Natural killer cell treated with Interleukin-12 subunit alpha and Interleukin-12 subunit beta and Interleukin-15 and Interleukin-18, amount 100 ng/mL, for 72 hours (primary cell): Measurements from ENCODE around the gene BCL2L15. TPM values are rescaled to one million over a fixed set of nuclear protein-coding genes. Genes with fewer than 3 reads are reported as not detected.

Experiments
- ATAC-seq, 2 donors: fragments of 150-1000 bp; cut with Tn5 transposase in 1 of 2; sonication (Bioruptor Pico), chemical (Tn5 transposase) in 1 of 2; 2 replicates each; pipeline ENCODE4 v1.10.0; 2021
- DNase-seq: peaks from one replicate; pipeline ENCODE4 v3.0.0; 2022; ENCODE audit warnings: low spot score
- H3K27ac Mint-ChIP-seq, 2 donors: 1 replicate in 1 of 2; 2 replicates in 1 of 2; pipeline ENCODE4 v1.8.0; 2022; ENCODE audit warnings: mixed read lengths in 2 of 2, mild to moderate bottlenecking in 1 of 2, moderate library complexity in 1 of 2
- H3K27me3 Mint-ChIP-seq, 2 donors: 1 replicate in 1 of 2; 2 replicates in 1 of 2; pipeline ENCODE4 v1.8.0; 2022; ENCODE audit warnings: mixed read lengths in 2 of 2
- H3K36me3 Mint-ChIP-seq: one replicate; pipeline ENCODE4 v1.8.0; 2022; ENCODE audit warnings: mixed read lengths
- H3K4me1 Mint-ChIP-seq, 2 donors: 1 replicate in 1 of 2; 2 replicates in 1 of 2; pipeline ENCODE4 v1.8.0; 2022; ENCODE audit warnings: low read depth in 2 of 2, mixed read lengths in 2 of 2, mild to moderate bottlenecking in 1 of 2
- H3K4me3 Mint-ChIP-seq: one replicate; pipeline ENCODE4 v1.8.0; 2022; ENCODE audit warnings: mixed read lengths
- H3K9me3 Mint-ChIP-seq: 2 replicates; pipeline ENCODE4 v1.8.0; 2022; ENCODE audit warnings: mixed read lengths
- total RNA-seq, 2 donors: library from RNA; stranded (reverse); gene quantifications; one replicate each; pipeline ENCODE4 v1.2.3, GENCODE V29; 2022

BCL2L15 gene
- total RNA-seq, 2 donors from 2014 or later = 1.3 to 3.0 TPM

- no peak for ATAC-seq
Observed at GRCh38 chr1:113922957-113923356, 35.6 kb upstream of the BCL2L15 start.

GRCh38 chr1:113918243-113918642 lies 30.9 kb upstream of the BCL2L15 start:
- ATAC-seq = no peak
- DNase-seq = no peak
- Mint-ChIP-seq H3K27ac (no peak overlapping the region), H3K4me3 (no peak overlapping the region), H3K4me1 (peaks cover 0 to 6% of the 10 kb centered on the region in 2 donors), H3K36me3 (no peaks in the 10 kb centered on the region), H3K27me3 (no peaks in the 10 kb centered on the region), H3K9me3 (no peaks in the 10 kb centered on the region)

More at GRCh38 chr1:113922957-113923356, 35.6 kb upstream of the BCL2L15 start:
- Mint-ChIP-seq H3K36me3 (no peaks in the 10 kb centered on the region), H3K9me3 (no peaks in the 10 kb centered on the region), H3K27ac (no peak overlapping the region), H3K4me1 (peaks cover 4% of the 10 kb centered on the region in 2 donors), H3K27me3 (no peaks in the 10 kb centered on the region), H3K4me3 (no peak overlapping the region)
- no peak for DNase-seq

GRCh38 chr1:113917400-113918082 lies 30.2 kb upstream of the BCL2L15 start:
- ATAC-seq = peak in 1 of 2 donors; percentile 63

GRCh38 chr1:113916974-113917373 lies 29.6 kb upstream of the BCL2L15 start:
- DNase-seq (no peak), ATAC-seq (no peak)
- Mint-ChIP-seq H3K4me1 (peaks cover 0 to 6% of the 10 kb centered on the region in 2 donors), H3K27ac (no peak overlapping the region), H3K4me3 (no peak overlapping the region), H3K9me3 (no peaks in the 10 kb centered on the region), H3K27me3 (no peaks in the 10 kb centered on the region), H3K36me3 (no peaks in the 10 kb centered on the region)

More at GRCh38 chr1:113917400-113918082, 30.2 kb upstream of the BCL2L15 start:
- no peaks in the 10 kb centered on the region for H3K9me3 Mint-ChIP-seq
- no peak overlapping the region for H3K27ac Mint-ChIP-seq
- H3K4me1 Mint-ChIP-seq = peaks cover 0 to 6% of the 10 kb centered on the region in 2 donors
- no peak overlapping the region for H3K4me3 Mint-ChIP-seq
- no peak for DNase-seq
- no peaks in the 10 kb centered on the region for H3K36me3 Mint-ChIP-seq
- H3K27me3 Mint-ChIP-seq = no peaks in the 10 kb centered on the region

GRCh38 chr1:113913887-113914664 lies 26.7 kb upstream of the BCL2L15 start:
- no peak overlapping the region for H3K27ac Mint-ChIP-seq
- H3K9me3 Mint-ChIP-seq = no peaks in the 10 kb centered on the region
- peaks cover 5 to 6% of the 10 kb centered on the region in 2 donors for H3K4me1 Mint-ChIP-seq
- H3K36me3 Mint-ChIP-seq = peaks cover 12% of the 10 kb centered on the region
- H3K4me3 Mint-ChIP-seq = no peak overlapping the region
- ATAC-seq (no peak), DNase-seq (no peak)
- H3K27me3 Mint-ChIP-seq = no peaks in the 10 kb centered on the region

- H3K4me1 Mint-ChIP-seq = peaks cover 5 to 9% of the 10 kb centered on the region in 2 donors
- DNase-seq = no peak
- ATAC-seq = no peak
- no peak overlapping the region for H3K4me3 Mint-ChIP-seq
- peaks cover 18% of the 10 kb centered on the region for H3K36me3 Mint-ChIP-seq
- no peaks in the 10 kb centered on the region for H3K27me3 Mint-ChIP-seq
- no peak overlapping the region for H3K27ac Mint-ChIP-seq
- no peaks in the 10 kb centered on the region for H3K9me3 Mint-ChIP-seq
Observed at GRCh38 chr1:113913312-113913668, 25.9 kb upstream of the BCL2L15 start.

GRCh38 chr1:113912594-113913311 lies 25.4 kb upstream of the BCL2L15 start:
- ATAC-seq (no peak), DNase-seq (no peak)
- H3K36me3 Mint-ChIP-seq = peaks cover 18% of the 10 kb centered on the region
- no peak overlapping the region for H3K4me3 Mint-ChIP-seq
- H3K9me3 Mint-ChIP-seq = no peaks in the 10 kb centered on the region
- peaks cover 5 to 9% of the 10 kb centered on the region in 2 donors for H3K4me1 Mint-ChIP-seq
- no peak overlapping the region for H3K27ac Mint-ChIP-seq
- H3K27me3 Mint-ChIP-seq = no peaks in the 10 kb centered on the region

GRCh38 chr1:113905435-113905861 lies 18.1 kb upstream of the BCL2L15 start:
- DNase-seq (no peak), ATAC-seq (no peak)
- Mint-ChIP-seq H3K27me3 (no peaks in the 10 kb centered on the region), H3K27ac (peak overlapping the region; percentile 87 to 95), H3K4me3 (peak overlapping the region; percentile 93), H3K9me3 (no peaks in the 10 kb centered on the region), H3K4me1 (peaks cover 37 to 38% of the 10 kb centered on the region in 2 donors), H3K36me3 (peaks cover 22% of the 10 kb centered on the region)

- Mint-ChIP-seq H3K4me3 (peak within 1 kb of the TSS; percentile 93), H3K27ac (peak within 1 kb of the TSS; percentile 87 to 95), H3K4me1 (peaks cover 39 to 43% of the 10 kb centered on the region in 2 donors), H3K27me3 (no peaks in the 10 kb centered on the region), H3K36me3 (peaks cover 21% of the 10 kb centered on the region), H3K9me3 (no peaks in the 10 kb centered on the region)
- DNase-seq = peak; percentile 100
- peak; percentile 95 to 96 for ATAC-seq
Observed at GRCh38 chr1:113904674-113905434, 17.5 kb upstream of the BCL2L15 start, which contains the start of the genes AP4B1 and DCLRE1B. TSS of gene AP4B1 (minus strand) at chr1:113904799. CDS start at chr1:113904717, 82 bp downstream. TSS of gene DCLRE1B (plus strand) at chr1:113905326. CDS start at chr1:113905587, 261 bp downstream.

GRCh38 chr1:113904293-113904673 lies 16.9 kb upstream of the BCL2L15 start:
- Mint-ChIP-seq H3K9me3 (no peaks in the 10 kb centered on the region), H3K27me3 (no peaks in the 10 kb centered on the region), H3K36me3 (peaks cover 26% of the 10 kb centered on the region), H3K4me1 (peaks cover 45 to 47% of the 10 kb centered on the region in 2 donors), H3K27ac (peak overlapping the region; percentile 87 to 95), H3K4me3 (peak overlapping the region; percentile 93)
- DNase-seq = no peak
- no peak for ATAC-seq

- peak overlapping the region; percentile 87 to 95 for H3K27ac Mint-ChIP-seq
- ATAC-seq (no peak), DNase-seq (no peak)
- H3K4me1 Mint-ChIP-seq = peaks cover 46 to 51% of the 10 kb centered on the region in 2 donors
- H3K27me3 Mint-ChIP-seq = no peaks in the 10 kb centered on the region
- peak overlapping the region; percentile 93 for H3K4me3 Mint-ChIP-seq
- H3K36me3 Mint-ChIP-seq = peaks cover 27% of the 10 kb centered on the region
- no peaks in the 10 kb centered on the region for H3K9me3 Mint-ChIP-seq
Observed at GRCh38 chr1:113903501-113904292, 16.3 kb upstream of the BCL2L15 start.

GRCh38 chr1:113901191-113901590 lies 13.8 kb upstream of the BCL2L15 start:
- Mint-ChIP-seq H3K4me1 (peaks cover 51 to 63% of the 10 kb centered on the region in 2 donors), H3K27ac (peak overlapping the region; percentile 87 to 95)

More at GRCh38 chr1:113901191-113901590, 13.8 kb upstream of the BCL2L15 start:
- peak overlapping the region; percentile 48 for H3K4me3 Mint-ChIP-seq
- H3K27me3 Mint-ChIP-seq = no peaks in the 10 kb centered on the region
- no peak for DNase-seq
- peaks cover 36% of the 10 kb centered on the region for H3K36me3 Mint-ChIP-seq
- H3K9me3 Mint-ChIP-seq = no peaks in the 10 kb centered on the region
- ATAC-seq = no peak
